Vagina (tissue), 2 donors: ENCODE results near the gene NXPH1. TPM values are rescaled to one million over a fixed set of nuclear protein-coding genes. Genes with fewer than 3 reads are reported as not detected.

Experiments used
- DNase-seq, 2 donors: peaks; one replicate each; pipeline ENCODE4 v3.0.0-alpha.2; 2017; ENCODE audit errors: extremely low spot score in 2 of 2
- H3K27ac ChIP-seq: fragments of 200-600 bp; sonication (generic); one replicate; pipeline ENCODE4 v1.5.1; 2019
- H3K27me3 ChIP-seq: fragments of 200-600 bp; sonication (generic); one replicate; pipeline ENCODE4 v1.5.1; 2019
- H3K36me3 ChIP-seq, 2 donors: fragments of 200-600 bp; sonication (generic); one replicate each; pipeline ENCODE4 v1.5.1; 2017 to 2019
- H3K4me1 ChIP-seq: fragments of 200-600 bp; sonication (generic); one replicate; pipeline ENCODE4 v1.5.1; 2019
- H3K4me3 ChIP-seq, 2 donors: fragments of 200-600 bp; sonication (generic); 1 replicate in 1 of 2; 2 replicates in 1 of 2; pipeline ENCODE4 v1.5.1; 2016 to 2019
- H3K9me3 ChIP-seq: fragments of 200-600 bp; sonication (generic); one replicate; pipeline ENCODE4 v1.5.1; 2019
- POLR2A ChIP-seq, 2 donors: fragments of 450-650 bp; IDR thresholded peaks; one replicate each; pipeline ENCODE4 v1.6.1; 2017; ENCODE audit warnings: antibody characterized with exemption in 2 of 2, mild to moderate bottlenecking in 2 of 2, moderate library complexity in 2 of 2
- POLR2AphosphoS5 ChIP-seq, 2 donors: sonication (generic); formaldehyde crosslinking; IDR thresholded peaks; one replicate each; pipeline ENCODE4 v1.9.0; 2017; ENCODE audit warnings: antibody characterized with exemption in 2 of 2, mild to moderate bottlenecking in 2 of 2, low read depth in 1 of 2; ENCODE audit not compliant: insufficient read depth in 1 of 2
- intact Hi-C: fragments of 100-400 bp; cut with DNase I; formaldehyde crosslinking; loops from one replicate; pipeline ENCODE4 v1.15.1; 2023
- total RNA-seq: library from RNA; depleted of rRNA; stranded (reverse); fragments of >200 nt; gene quantifications from one replicate; pipeline ENCODE4 v1.2.3, GENCODE V29; 2016
- TF ChIP-seq, protein P1 (sequence below), 3 experiments: fragments of 450-650 bp in 2 of 3; fragments of 200-600 bp in 1 of 3; sonication (generic) in 1 of 3; IDR thresholded peaks; one replicate each; pipeline ENCODE4 v1.5.1; 2017 to 2019; ENCODE audit warnings: antibody characterized with exemption in 3 of 3, mild to moderate bottlenecking in 2 of 3, moderate library complexity in 2 of 3

The NXPH1 gene
- total RNA-seq, 1 donor from 2014 or later: 0.25 TPM

DNA sequence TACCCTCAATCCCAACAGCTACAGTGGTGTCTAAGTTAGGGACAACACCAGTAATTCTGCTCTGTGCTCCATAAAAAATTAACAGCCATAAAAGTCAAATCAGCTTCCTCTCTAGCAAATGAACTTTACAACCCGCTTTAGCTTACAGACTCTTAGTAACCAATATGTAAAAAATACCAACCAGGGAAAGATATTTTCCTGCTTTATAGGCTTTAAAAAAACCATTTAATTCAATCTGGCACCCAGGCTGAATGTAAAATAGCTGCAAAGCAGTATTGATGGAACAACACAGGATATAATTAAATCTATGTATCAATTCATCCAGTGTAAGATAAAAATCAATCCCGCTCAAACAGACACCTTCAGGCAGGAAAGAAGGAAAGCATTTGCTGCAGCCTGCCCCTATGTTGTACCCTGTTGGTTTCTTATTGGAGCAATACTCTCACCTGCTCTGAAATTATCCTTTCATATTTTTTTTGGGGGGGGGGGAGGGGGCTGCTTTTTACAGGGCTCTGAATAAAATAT is 98.6 kb downstream of the NXPH1 start:
- Histone ChIP-seq H3K4me3 (no peak overlapping the region), H3K27ac (no peak overlapping the region), H3K9me3 (no peaks in the 10 kb centered on the region), H3K27me3 (no peaks in the 10 kb centered on the region), H3K36me3 (no peaks in the 10 kb centered on the region), H3K4me1 (no peaks in the 10 kb centered on the region)
- no peak for DNase-seq
- TF ChIP-seq POLR2A (IDR thresholded peaks at IDR 0.05) (no peak), POLR2AphosphoS5 (IDR thresholded peaks at IDR 0.05; ENCODE audit: insufficient read depth in 1 of 2, low read depth in 1 of 2) (no peak)
- TF ChIP-seq, protein P1, sequence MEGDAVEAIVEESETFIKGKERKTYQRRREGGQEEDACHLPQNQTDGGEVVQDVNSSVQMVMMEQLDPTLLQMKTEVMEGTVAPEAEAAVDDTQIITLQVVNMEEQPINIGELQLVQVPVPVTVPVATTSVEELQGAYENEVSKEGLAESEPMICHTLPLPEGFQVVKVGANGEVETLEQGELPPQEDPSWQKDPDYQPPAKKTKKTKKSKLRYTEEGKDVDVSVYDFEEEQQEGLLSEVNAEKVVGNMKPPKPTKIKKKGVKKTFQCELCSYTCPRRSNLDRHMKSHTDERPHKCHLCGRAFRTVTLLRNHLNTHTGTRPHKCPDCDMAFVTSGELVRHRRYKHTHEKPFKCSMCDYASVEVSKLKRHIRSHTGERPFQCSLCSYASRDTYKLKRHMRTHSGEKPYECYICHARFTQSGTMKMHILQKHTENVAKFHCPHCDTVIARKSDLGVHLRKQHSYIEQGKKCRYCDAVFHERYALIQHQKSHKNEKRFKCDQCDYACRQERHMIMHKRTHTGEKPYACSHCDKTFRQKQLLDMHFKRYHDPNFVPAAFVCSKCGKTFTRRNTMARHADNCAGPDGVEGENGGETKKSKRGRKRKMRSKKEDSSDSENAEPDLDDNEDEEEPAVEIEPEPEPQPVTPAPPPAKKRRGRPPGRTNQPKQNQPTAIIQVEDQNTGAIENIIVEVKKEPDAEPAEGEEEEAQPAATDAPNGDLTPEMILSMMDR (IDR thresholded peaks at IDR 0.05): no peak
- intact Hi-C loops: no loop called here

DNA sequence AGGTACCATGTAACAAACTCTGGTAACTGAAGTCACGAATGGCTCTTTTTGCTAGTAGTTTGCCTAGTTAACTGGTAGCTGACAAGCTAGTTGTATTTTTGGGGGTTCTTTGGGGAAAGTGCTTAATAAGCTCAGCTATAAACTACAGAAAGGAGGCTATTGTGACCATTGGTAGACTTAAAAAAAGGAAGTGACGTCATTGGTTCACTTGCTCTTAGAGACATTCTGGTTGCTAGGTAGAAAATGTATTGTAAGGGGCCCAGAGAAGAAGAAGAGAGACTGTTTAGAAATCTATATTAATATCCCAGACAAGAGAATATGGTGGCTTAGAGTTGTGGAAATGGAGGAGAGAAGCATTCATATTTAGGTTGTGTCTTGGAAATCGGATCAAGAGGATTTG is 103.0 kb downstream of the NXPH1 start:
- Histone ChIP-seq H3K36me3 (no peaks in the 10 kb centered on the region), H3K27me3 (no peaks in the 10 kb centered on the region), H3K4me3 (no peak overlapping the region), H3K4me1 (no peaks in the 10 kb centered on the region), H3K9me3 (no peaks in the 10 kb centered on the region), H3K27ac (no peak overlapping the region)
- TF ChIP-seq POLR2A (IDR thresholded peaks at IDR 0.05): no peak
- TF ChIP-seq POLR2AphosphoS5 (IDR thresholded peaks at IDR 0.05; ENCODE audit: insufficient read depth in 1 of 2, low read depth in 1 of 2): no peak
- TF ChIP-seq, protein P1 (IDR thresholded peaks at IDR 0.05): no peak
- DNase-seq: no peak
- intact Hi-C loops: no loop called here

DNA sequence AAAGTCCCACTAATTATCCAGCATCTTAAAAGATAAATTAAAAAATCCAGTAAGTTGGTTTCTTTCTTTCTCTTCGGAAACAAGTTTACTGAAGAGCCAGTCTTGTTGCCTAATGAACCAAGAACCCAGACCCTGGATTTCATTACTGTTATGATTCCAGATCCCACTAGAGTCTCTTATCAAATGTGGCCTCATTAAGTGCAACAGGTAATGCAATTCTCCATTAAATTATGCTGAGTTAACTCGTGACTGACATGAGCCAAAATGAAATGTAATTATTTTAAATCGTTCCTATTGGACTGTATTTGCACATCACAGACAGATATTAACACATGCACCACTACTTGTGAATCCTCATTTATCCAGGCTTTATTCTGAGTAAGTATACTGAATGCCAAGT is 115.6 kb downstream of the NXPH1 start:
- Histone ChIP-seq H3K27ac (no peak overlapping the region), H3K4me3 (no peak overlapping the region), H3K36me3 (no peaks in the 10 kb centered on the region), H3K27me3 (no peaks in the 10 kb centered on the region), H3K4me1 (no peaks in the 10 kb centered on the region), H3K9me3 (no peaks in the 10 kb centered on the region)
- intact Hi-C loops: loop anchor here (5.0 kb wide), 1 partner anchor 1823 kb away; no protein-coding TSS in a partner anchor
- DNase-seq: no peak
- TF ChIP-seq POLR2A (IDR thresholded peaks at IDR 0.05): no peak
- TF ChIP-seq, protein P1 (IDR thresholded peaks at IDR 0.05): no peak
- TF ChIP-seq POLR2AphosphoS5 (IDR thresholded peaks at IDR 0.05; ENCODE audit: insufficient read depth in 1 of 2, low read depth in 1 of 2): no peak

DNA sequence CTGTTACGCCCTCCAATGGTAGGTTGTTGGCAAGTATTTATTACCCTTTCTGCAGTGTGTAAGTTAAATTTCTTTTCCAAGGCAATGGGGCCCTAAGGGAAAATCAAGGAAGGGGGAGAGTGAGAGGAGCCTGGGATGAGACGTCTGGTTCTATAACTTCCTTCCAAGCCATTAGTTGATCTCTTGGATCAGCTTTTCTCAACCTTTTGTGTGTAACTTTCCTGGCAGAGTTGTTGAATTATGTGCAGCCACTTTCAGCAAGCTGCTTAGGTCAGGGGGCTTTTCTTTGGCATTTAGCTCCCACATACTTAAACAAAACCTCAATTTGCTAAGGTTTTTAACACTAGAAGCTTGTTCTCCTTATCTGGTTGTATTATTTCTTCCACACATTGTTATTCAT is 127.1 kb downstream of the NXPH1 start:
- Histone ChIP-seq H3K9me3 (no peaks in the 10 kb centered on the region), H3K27me3 (no peaks in the 10 kb centered on the region), H3K4me3 (no peak overlapping the region), H3K27ac (no peak overlapping the region), H3K4me1 (no peaks in the 10 kb centered on the region), H3K36me3 (no peaks in the 10 kb centered on the region)
- intact Hi-C loops: no loop called here
- TF ChIP-seq POLR2AphosphoS5 (IDR thresholded peaks at IDR 0.05; ENCODE audit: insufficient read depth in 1 of 2, low read depth in 1 of 2) (no peak), POLR2A (IDR thresholded peaks at IDR 0.05) (no peak)
- TF ChIP-seq, protein P1 (IDR thresholded peaks at IDR 0.05): no peak
- DNase-seq: no peak

DNA sequence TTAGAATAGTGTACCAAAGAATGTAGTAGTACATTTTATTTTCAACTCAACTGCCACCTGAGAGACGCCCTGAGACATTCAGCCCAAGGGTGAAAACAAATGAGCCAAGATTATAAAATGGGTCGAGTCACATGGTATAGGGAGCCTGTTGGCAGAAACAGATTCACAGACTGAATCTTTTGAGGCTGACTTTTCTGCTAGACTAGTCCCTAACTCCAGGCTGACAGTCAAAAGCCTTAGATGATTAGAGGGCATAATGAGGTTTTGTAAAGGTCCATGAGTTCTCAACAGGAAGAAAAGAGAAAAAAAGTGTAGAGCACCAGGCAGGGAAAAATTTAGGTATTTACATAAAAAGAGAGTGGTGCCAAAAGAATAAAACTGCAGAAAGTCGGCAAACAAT is 128.0 kb downstream of the NXPH1 start:
- H3K4me3 ChIP-seq: no peak overlapping the region
- no peak overlapping the region for H3K27ac ChIP-seq
- no peak for DNase-seq
- no peaks in the 10 kb centered on the region for H3K9me3 ChIP-seq
- H3K36me3 ChIP-seq: no peaks in the 10 kb centered on the region
- TF ChIP-seq POLR2AphosphoS5 (IDR thresholded peaks at IDR 0.05; ENCODE audit: insufficient read depth in 1 of 2, low read depth in 1 of 2): no peak
- TF ChIP-seq POLR2A (IDR thresholded peaks at IDR 0.05): no peak
- TF ChIP-seq, protein P1 (IDR thresholded peaks at IDR 0.05): no peak
- intact Hi-C loops: no loop called here
- no peaks in the 10 kb centered on the region for H3K4me1 ChIP-seq
- no peaks in the 10 kb centered on the region for H3K27me3 ChIP-seq
